HG02623 (cell line): ENCODE data around the gene RNASEH2C.
"Not testable (repeated sequence)": the region's sequence is repeated elsewhere in the genome, so short reads cannot be mapped to it uniquely, and the experiment has no call there.

ENCODE experiments used
- ATAC-seq: cut with Tn5 transposase; IDR thresholded peaks from one replicate; pipeline ENCODE4 v1.9.1; 2021; ENCODE audit warnings: moderate library complexity; ENCODE audit not compliant: unreplicated experiment

Gene RNASEH2C

DNA sequence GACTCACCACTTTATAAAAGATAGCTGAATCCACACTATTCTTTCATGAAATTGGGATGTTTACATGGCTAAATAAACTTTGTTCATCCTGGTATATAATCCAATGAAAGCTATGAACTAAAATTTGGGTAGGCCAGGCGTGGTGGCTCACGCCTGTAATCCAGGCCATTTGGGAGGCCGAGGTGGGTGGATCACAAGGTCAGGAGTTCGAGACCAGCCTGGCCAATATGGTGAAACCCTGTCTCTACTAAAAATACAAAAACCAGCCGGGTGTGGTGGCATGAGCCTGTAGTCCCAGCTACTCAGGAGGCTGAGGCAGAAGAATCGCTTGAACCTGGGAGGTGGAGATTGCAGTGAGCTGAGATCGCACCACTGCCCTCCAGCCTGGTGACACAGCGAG is 28.8 kb downstream of the RNASEH2C start:
- ATAC-seq: not testable (repeated sequence)

DNA sequence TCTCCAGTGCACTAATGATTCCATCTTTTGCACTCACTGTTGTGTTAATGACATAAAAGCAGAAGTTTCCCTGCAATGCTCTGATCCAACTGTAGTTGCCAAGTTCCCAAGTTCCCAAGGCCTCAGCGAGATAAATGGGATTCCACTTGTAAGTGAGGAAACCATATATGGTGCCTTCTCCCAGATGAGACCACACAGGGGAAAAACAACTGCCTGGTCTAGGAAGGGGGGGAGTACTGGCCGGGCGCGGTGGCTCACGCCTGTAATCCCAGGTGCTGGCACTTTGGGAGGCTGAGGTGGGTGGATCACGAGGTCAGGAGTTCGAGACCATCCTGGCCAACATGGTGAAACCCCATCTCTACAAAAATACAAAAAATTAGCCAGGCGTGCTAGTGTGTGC is 34.6 kb downstream of the RNASEH2C start:
- ATAC-seq: no peak

DNA sequence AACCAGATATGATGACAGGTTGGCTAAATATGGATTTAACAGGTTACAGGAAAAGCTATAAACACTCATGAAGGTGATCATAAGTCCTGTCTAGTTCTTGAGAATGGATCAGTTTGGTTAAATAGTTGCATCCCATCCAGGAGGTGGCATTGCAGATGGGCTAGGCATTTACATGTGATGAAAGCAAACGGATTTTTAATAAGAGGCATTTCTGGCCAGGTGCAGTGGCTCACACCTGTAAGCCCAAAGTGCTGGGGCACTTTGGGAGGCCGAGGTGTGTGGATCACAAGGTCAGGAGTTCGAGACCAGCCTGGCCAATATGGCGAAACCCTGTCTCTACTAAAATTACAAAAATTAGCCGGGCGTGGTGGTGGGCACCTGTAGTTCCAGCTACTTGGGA is 37.1 kb downstream of the RNASEH2C start:
- not testable (repeated sequence) for ATAC-seq

DNA sequence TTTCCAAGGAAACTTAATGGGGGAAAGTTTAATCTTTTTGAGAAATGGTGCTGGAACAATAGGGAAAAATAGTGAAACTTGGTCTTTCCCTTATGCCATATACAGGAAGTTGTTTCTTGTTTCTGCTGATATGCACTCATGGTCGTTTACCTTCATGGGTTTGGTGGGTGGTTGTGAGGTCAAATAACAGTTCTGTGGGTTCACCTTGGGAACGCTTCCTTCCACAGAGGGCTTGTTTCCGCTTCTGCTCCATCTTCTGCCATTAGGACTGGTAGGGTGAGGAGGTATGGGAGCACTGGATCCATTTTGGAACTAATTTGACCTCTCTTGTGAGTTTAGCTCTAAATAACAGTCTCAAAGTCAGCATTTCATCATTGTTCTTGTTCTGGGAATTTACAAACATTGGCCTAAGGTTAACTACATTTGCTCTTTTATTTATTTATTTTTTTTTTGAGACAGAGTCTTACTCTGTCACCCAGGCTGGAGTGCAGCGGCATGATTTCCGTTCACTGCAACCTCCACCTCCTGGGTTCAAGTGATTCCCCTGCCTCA is 40.3 kb downstream of the RNASEH2C start:
- ATAC-seq: no peak

DNA sequence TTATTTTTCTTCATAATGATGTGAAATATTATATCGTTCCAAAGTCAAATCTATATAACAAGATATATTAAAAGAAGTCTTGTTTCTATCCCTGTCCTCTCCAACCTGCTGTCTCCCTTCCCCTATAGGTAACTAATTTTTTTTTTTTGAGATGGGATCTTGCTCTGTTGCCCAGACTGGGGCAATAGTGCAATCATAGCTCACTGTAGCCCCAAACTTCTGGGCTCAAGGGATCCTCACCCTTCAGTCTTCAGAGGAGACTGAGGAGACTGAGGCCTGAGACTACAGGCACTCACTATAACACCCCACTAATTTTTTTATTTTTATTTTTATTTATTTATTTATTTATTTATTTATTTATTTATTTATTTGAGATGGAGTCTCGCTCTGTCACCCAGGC is 47.6 kb downstream of the RNASEH2C start:
- ATAC-seq: no peak

DNA sequence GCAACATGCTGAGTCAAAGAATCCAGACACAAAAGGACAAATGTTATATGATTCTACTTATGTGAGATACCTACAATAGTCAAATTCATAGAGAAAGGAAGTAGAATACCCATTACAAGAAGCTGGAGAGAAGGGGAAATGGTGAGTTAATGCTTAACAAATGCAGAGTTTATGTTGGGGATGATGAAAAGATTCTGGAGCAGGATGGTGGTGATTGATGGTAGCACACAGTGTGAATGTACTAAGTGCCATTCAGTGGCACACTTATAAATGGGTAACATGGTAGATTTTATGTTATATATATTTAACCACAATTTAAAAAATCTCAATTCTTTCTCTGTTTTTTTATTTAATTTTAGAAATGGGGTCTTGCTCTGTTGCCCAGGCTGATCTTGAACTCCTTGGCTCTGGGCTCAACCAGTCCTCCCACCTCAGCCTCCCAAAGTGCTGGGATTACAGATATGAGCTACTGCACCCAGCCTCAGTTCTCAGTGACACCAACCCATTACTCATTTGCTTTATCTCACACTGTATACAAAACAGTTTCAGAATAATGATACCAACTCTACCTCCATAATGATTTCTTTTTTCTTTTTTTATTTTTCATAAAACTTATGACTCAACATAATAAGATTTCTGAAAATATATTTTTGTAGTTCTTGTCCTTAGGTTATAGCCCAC is 48.3 kb downstream of the RNASEH2C start:
- no peak for ATAC-seq
